Mesenteric fat pad (tissue), 1 donor: ENCODE measurements around the gene ELL. TPM values are rescaled to one million over a fixed set of nuclear protein-coding genes. Genes with fewer than 3 reads are reported as not detected.

Source experiments
- DNase-seq: peaks from one replicate; pipeline ENCODE4 v3.0.0-alpha.2; 2020; ENCODE audit warnings: low spot score
- total RNA-seq: library from RNA; stranded (reverse); fragmentation: NEBNext Ultra II Directional; extraction: Animal tissue kit (Norgen Biotek cat#: 25700); gene quantifications from one replicate; pipeline ENCODE4 v1.2.1, GENCODE V29; 2021
- donor health status: DM: yes; HTN: yes; CAD: no.

Gene ELL
- total RNA-seq, 1 donor from 2014 or later: 38.4 TPM

DNA sequence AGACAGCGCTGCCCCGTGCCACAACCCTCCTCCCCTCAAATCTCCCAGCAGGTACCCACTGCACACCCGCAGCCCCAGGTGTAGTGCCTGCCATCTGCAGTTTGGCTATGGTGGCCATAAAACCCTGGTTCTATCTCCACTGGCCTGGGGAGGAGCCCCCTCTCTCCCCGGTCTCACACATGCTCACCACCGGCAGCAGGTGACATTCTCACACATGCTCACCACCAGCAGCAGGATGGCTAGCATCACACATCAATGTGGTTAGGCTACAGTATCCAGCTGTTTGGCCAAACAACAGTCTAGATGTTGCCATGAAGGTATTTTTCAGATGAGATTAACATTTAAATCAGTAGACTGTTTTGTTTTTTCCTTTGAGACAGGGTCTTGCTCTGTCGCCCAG, 31.1 kb downstream of the ELL start:
- no peak for DNase-seq

DNA sequence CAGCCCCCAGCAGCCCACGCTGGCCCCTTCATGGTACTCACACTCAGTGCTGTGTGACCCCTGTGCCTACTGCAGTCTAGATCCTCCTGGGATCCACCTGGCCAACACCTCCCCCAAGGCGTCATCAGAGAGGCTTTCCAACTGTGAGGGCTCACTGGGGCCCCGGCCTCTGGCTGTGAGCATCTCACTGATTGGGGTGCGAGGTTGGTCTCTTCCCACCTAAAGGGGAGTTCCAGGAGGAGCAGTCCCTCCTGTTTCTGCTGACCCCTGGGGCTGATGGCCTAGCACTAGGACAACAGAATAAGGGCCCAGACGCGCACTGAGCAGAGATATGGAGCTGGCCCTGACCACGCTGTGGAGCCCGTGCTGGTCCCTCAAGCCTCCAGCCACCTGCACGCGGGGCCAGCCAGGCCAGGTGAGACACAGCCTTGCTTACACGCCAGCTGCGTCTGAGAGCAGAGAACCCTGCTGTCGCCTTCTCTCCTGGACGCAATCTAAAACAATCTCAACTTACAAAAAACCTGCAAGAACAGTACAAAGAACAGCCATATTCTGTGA, 32.2 kb downstream of the ELL start:
- DNase-seq: no peak

DNA sequence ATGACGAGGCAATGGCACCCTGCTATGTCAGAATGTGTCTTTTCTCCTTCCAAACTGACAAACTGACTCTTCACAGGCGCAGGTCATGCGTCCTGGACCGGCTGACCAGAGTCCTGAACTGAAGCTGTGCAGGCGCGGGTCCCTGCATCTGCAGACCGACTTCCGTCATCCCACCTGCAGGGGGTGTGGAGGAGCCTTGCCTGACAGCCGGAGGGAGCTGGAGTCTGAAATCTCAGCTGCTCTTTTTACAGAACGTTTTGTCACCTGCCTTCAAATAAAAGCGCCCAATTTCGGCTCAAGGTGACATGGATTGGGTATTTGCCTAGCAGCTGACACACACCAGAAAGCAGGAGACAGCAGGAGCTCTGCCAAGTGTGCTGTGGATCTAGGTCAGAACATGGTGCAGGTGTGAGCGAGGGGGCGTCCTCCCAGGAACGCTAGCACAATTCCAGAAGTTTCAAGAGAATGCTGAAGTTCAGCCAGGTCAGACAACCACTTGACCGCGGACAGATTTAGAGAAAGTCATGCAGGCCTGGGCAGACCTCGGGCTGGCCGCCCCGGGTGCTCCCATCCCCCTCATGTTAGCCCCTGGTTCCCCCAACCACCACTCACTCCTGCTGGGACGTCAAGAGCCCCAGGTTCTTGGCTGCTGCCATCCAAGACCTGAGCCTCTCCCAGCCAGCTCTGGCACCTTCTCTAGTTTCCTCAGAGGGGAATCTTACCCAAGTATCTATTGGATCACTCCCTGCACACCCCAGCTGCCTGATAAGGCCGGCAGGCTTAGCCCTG, 32.8 kb downstream of the ELL start:
- no peak for DNase-seq

- DNase-seq: no peak
Measured at GRCh38 chr19:18488403-18488723, 33.5 kb downstream of the ELL start.

GRCh38 chr19:18487576-18488402, 34.1 kb downstream of the ELL start:
- no peak for DNase-seq

DNA sequence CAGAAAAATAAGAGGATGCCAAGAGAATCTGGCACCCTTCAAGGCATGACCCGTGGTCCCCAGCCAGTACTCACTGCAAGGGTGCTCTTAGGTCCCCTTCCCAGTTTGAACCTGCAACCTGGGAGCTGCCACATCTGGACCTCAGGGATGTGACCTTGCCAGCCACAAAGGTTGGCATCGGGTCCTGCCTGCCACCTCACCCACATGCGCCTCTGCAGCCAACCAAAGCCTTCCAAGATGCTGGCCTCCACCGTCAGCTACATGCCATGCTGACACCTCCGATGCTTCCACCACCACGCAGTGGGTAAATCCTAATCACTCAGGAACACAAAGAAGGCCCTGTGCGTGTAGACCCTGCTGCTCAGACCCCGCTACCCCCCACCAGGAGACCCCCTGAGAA, 35.1 kb downstream of the ELL start:
- no peak for DNase-seq

- no peak for DNase-seq
Measured at GRCh38 chr19:18484992-18485391, 36.9 kb downstream of the ELL start.

- DNase-seq: no peak
Measured at GRCh38 chr19:18483119-18483890, 38.6 kb downstream of the ELL start.

DNA sequence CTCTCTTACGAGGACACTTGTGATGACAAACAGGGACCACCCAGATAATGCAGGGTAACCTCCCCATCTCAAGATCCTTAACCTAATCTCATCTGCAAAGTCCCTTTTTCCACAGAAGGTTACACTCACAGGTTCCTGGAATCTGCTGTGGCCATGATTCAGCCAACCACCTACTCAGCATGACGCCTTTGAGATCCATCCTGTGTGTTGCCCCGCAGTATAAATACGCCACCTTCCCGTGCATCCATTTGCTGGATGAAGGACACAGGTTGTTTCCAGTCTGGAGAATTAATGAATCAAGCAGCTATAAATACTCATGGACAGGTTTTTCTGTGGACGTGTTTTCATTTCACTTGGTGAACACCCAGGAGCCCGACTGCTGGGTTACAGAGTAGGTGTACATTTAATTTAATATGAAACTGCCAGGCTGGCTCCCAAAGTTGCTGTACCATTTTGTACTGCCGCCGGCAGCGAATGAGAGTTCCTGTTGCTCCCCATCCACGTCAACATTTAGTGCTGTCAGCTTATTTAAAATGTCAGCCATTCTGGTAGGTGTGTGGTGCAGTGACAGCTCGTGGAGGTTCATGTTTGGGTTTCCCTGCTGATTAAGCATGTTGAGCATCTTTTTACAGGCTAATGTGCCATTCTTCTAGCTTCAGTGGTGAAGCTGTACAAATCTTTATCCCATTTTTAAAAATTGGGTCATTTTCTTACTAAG, 40.2 kb downstream of the ELL start:
- DNase-seq: no peak

DNA sequence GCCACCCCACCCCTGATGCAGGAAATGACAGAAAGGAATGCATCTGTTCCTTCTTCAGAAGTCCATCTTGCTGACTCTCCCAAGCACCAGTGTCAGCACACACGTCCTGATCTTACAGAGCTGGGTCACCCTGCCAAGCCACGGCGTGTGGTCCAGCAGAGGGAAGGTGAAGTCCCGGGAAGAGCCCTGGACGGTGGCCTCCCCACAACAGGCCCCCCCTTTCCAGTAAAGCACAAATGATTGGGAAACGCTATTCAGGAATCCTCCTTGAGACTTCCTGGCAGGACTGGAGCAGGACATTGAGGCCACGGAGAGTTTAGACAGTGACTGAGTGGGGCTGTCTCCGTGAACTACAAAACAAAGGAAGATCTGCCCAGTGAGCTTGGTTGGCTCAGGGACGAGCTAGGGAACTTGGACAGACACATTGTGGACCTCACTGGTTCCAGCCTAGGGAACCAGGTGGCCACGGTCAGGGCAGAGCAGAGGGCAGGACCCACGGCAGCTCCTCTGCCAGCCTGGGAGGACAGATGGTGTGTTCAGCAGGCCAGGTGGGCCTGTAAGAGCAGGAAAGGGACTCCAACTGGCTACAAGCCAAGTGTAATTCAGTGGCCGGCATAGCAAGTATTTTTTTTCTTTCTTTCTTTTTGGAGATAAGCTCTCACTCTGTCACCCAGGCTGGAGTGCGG, 41.7 kb downstream of the ELL start:
- DNase-seq: no peak

DNA sequence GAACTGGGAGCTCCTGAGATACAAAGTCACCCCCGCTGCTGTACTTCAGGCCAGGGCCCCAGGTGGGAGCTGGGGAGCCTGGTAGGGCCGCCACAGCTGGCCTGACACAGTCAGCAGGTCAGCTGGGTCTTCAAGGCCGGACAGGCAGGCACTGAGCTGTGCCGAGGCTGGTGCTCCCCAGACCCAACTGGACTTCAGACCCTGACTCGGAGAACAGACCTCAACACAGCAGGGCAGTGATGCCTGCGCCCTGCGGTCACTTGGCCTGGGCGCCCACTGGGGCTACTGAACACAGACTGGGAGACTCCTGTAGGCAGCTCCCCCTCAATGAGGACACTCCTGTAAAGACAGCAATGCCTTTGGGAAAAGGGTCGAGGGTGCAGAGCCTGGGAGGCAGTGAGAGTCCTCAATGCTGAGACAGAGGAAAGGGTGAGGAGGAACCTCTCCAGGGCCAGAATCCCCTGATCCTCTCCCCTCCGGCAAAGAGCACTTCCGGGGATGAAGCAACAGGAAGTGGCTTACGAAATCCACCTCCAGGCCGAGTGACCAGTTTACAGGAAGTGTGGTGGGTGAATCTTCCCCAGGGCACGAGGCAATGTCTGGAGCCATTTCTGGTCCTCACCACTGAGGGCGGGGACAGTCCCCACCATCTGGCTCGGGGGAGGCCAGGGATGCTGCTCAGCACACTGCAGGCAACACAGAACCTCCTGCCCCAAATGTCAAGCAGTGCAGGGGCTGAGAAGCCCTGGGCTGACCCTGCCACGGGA, 43.1 kb downstream of the ELL start:
- DNase-seq: no peak

- no peak for DNase-seq
Measured at GRCh38 chr19:18477974-18478373, 43.9 kb downstream of the ELL start.

- DNase-seq: no peak
Measured at GRCh38 chr19:18477042-18477779, 44.7 kb downstream of the ELL start.

- DNase-seq: no peak
Measured at GRCh38 chr19:18476507-18477041, 45.3 kb downstream of the ELL start.

DNA sequence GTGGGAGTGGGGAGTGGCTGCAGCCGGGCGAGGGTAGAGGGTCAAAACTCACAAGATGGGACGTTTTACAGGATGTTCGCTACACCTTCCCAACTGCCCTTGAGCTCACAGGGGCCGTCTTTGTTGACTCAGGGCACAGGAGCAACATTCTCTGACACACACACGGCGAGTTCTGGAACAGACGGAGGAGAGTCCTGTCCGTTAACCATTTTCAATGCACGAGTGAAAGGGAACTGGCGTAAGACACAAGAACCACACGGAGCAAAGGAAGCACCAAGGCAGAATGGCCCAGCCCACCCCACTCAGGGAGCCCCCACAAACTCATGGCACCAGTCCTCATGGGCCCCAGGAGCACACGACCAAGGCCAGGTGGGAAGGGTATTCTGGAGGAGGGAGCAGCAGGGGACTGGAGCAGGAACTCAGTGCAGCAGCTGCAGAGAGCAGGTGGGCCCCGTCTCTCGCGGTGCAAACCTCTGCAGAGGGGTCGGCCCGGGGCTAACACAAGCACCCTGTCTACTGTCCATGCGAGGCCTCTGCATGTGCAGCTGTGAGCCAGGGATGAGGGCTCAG, 46.0 kb downstream of the ELL start:
- no peak for DNase-seq

GRCh38 chr19:18475004-18475453, 46.8 kb downstream of the ELL start:
- DNase-seq: no peak

- no peak for DNase-seq
Measured at GRCh38 chr19:18474366-18474887, 47.4 kb downstream of the ELL start.

DNA sequence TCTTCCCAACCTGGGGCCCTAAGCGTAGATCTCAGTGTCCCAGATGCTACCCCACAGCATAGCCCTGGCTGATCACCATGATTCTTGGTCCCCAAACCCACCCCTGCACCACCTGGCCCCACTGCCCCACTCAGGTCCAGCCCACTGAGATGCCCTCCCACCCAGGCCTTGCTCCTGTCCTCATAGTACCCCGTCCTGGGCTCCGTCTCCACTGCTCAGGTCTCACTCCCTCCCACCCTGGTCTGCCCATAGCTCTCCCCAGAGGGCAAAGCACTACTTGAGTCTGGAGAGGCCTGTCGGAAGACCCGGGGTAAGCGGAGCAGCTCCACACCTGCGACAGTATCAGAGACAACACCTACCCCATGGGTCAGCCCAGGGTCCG, 48.2 kb downstream of the ELL start:
- DNase-seq: no peak
